CD14-positive monocyte (primary cell): Measurements from ENCODE around the gene EAF2. TPM values are rescaled to one million over a fixed set of nuclear protein-coding genes. Genes with fewer than 3 reads are reported as not detected.

Experiments
- DNase-seq, 3 donors: peaks; one replicate each; pipeline ENCODE4 v3.0.0-alpha.2; 2011 to 2022
- H2AFZ ChIP-seq: 2 replicates; pipeline ENCODE4 v1.6.0; 2012; ENCODE audit warnings: mild to moderate bottlenecking, low read depth, low read length, inconsistent platforms; ENCODE audit not compliant: insufficient read depth, poor library complexity, severe bottlenecking
- H3K27ac ChIP-seq, 2 donors: 1 replicate in 1 of 2; 2 replicates in 1 of 2; pipeline ENCODE4 v1.5.1; 2012 to 2013; ENCODE audit warnings: low read length in 2 of 2, control low read depth in 1 of 2, inconsistent platforms in 1 of 2, low read depth in 1 of 2, mild to moderate bottlenecking in 1 of 2
- H3K27me3 ChIP-seq, 2 donors: one replicate each; pipeline versions ENCODE4 v1.6.0 to v1.6.1; 2011 to 2013; ENCODE audit warnings: low read length in 2 of 2; ENCODE audit not compliant: control insufficient read depth in 2 of 2, insufficient read depth in 2 of 2
- H3K36me3 ChIP-seq, 2 donors: replicated peaks in 1 of 2; 1 replicate in 1 of 2; 2 replicates in 1 of 2; pipeline versions ENCODE4 v1.5.1 to v1.6.1; 2012 to 2013; ENCODE audit warnings: low read length in 2 of 2, control low read depth in 1 of 2, inconsistent platforms in 1 of 2, mild to moderate bottlenecking in 1 of 2; ENCODE audit not compliant: insufficient read depth in 2 of 2, control insufficient read depth in 1 of 2
- H3K4me1 ChIP-seq, 2 donors: 1 replicate in 1 of 2; 2 replicates in 1 of 2; pipeline versions ENCODE4 v1.5.1 to v1.6.1; 2012 to 2013; ENCODE audit warnings: low read length in 2 of 2, control low read depth in 1 of 2, inconsistent platforms in 1 of 2, mild to moderate bottlenecking in 1 of 2, moderate library complexity in 1 of 2; ENCODE audit not compliant: insufficient read depth in 2 of 2, control insufficient read depth in 1 of 2
- H3K4me2 ChIP-seq: replicated peaks from 2 replicates; pipeline ENCODE3; 2012; ENCODE audit warnings: low read length, moderate library complexity, mild to moderate bottlenecking; ENCODE audit not compliant: poor library complexity, severe bottlenecking; ENCODE audit errors: extremely low read depth
- H3K4me3 ChIP-seq, 3 experiments: fragments of 200-600 bp in 1 of 3; sonication (generic) in 1 of 3; replicated peaks in 1 of 3; 1 replicate in 2 of 3; 2 replicates in 1 of 3; pipeline ENCODE4 v1.5.1; 2011 to 2013; ENCODE audit warnings: low read length in 3 of 3, mild to moderate bottlenecking in 3 of 3, control low read depth in 2 of 3, low read depth in 2 of 3, inconsistent platforms in 1 of 3, moderate library complexity in 1 of 3
- H3K79me2 ChIP-seq: 2 replicates; pipeline ENCODE4 v1.6.0; 2012; ENCODE audit warnings: mild to moderate bottlenecking, control low read depth, inconsistent platforms, low read length, moderate library complexity; ENCODE audit not compliant: insufficient read depth
- H3K9ac ChIP-seq: 2 replicates; pipeline ENCODE4 v1.6.0; 2017; ENCODE audit warnings: low read length, mild to moderate bottlenecking; ENCODE audit not compliant: insufficient read depth, poor library complexity, severe bottlenecking
- H3K9me3 ChIP-seq, 2 donors: replicated peaks in 1 of 2; 1 replicate in 1 of 2; 2 replicates in 1 of 2; pipeline versions ENCODE4 v1.5.1 to v1.6.1; 2012 to 2013; ENCODE audit warnings: low read length in 2 of 2, control low read depth in 1 of 2; ENCODE audit not compliant: control insufficient read depth in 1 of 2, insufficient read depth in 1 of 2
- H4K20me1 ChIP-seq: 2 replicates; pipeline ENCODE4 v1.6.0; 2012; ENCODE audit warnings: mild to moderate bottlenecking, low read length, control low read depth, moderate library complexity; ENCODE audit not compliant: insufficient read depth
- H3K27ac Mint-ChIP-seq, 7 donors: one replicate each; pipeline ENCODE4 v1.8.0; 2020; ENCODE audit warnings: mild to moderate bottlenecking in 7 of 7, mixed read lengths in 7 of 7, moderate library complexity in 6 of 7, inconsistent platforms in 2 of 7
- H3K27me3 Mint-ChIP-seq, 3 donors: one replicate each; pipeline ENCODE4 v1.8.0; 2021 to 2022; ENCODE audit warnings: low read depth in 3 of 3, mild to moderate bottlenecking in 3 of 3, mixed read lengths in 3 of 3, moderate library complexity in 3 of 3, inconsistent platforms in 1 of 3
- H3K36me3 Mint-ChIP-seq, 2 donors: one replicate each; pipeline ENCODE4 v1.8.0; 2020; ENCODE audit warnings: mixed read lengths in 2 of 2, inconsistent platforms in 1 of 2, mild to moderate bottlenecking in 1 of 2
- H3K4me1 Mint-ChIP-seq: one replicate; pipeline ENCODE4 v1.8.0; 2020; ENCODE audit warnings: mild to moderate bottlenecking, mixed read lengths
- H3K4me3 Mint-ChIP-seq, 2 donors: one replicate each; pipeline ENCODE4 v1.8.0; 2020; ENCODE audit warnings: mild to moderate bottlenecking in 2 of 2, mixed read lengths in 2 of 2, moderate library complexity in 1 of 2
- H3K9me3 Mint-ChIP-seq, 7 donors: one replicate each; pipeline ENCODE4 v1.8.0; 2020 to 2022; ENCODE audit warnings: mixed read lengths in 7 of 7, mild to moderate bottlenecking in 6 of 7, moderate library complexity in 6 of 7, inconsistent platforms in 2 of 7
- CTCF ChIP-seq: fragments of 200-600 bp; IDR thresholded peaks from one replicate; pipeline ENCODE4 v1.8.0; 2022; ENCODE audit warnings: antibody characterized with exemption, mild to moderate bottlenecking
- WGBS: methylation state at CpG from one replicate; pipeline ENCODE4 v1.1.5; 2013; ENCODE audit warnings: missing lambda C conversion rate; ENCODE audit not compliant: insufficient coverage; 5-methylcytosine and 5-hydroxymethylcytosine counted together
- intact Hi-C, 2 donors: fragments of 100-400 bp; cut with micrococcal nuclease; formaldehyde crosslinking; loops; one replicate each; pipeline versions ENCODE4 v1.15.0 to v1.15.1; 2023
- polyA minus RNA-seq: library from RNA; depleted of rRNA, polyadenylated mRNA; stranded (reverse); fragments of >200 nt; gene quantifications from 2 replicates; pipeline ENCODE4 v1.2.3, GENCODE V29; 2012
- polyA plus RNA-seq, 3 donors: library from polyadenylated mRNA; depleted of rRNA in 1 of 3; unstranded in 2 of 3; stranded (reverse) in 1 of 3; fragments of 300-500 nt in 2 of 3; fragments of >200 nt in 1 of 3; fragmentation: Illumina TruSeq in 2 of 3; gene quantifications; 1 replicate in 2 of 3; 2 replicates in 1 of 3; pipeline ENCODE4 v1.2.3, GENCODE V29; 2012 to 2021
- total RNA-seq, 12 experiments: library from RNA in 1 of 12; stranded (reverse) in 1 of 12; fragments of 120-200 nt in 1 of 12; gene quantifications; one replicate each; pipeline ENCODE4 v1.2.4 and lab custom pipeline; 2013 to 2026; ENCODE audit warnings: mixed read lengths in 6 of 12, inconsistent platforms in 1 of 12

EAF2 gene
- 55.0 TPM for total RNA-seq (2013)
- polyA plus RNA-seq (10 to 100 TPM; 31.5 to 91.6 (median 75.7) TPM), polyA minus RNA-seq (14.0 and 17.4 TPM in 2 replicates), total RNA-seq (lab: John Stamatoyannopoulos, UW) (6.4 to 28.0 (median 15.0) reads per million in 11 experiments)

GRCh38 chr3:121834671-121835464 lies at the start of gene EAF2, which contains the start of gene IQCB1:
Gene EAF2, plus strand, starts transcription at chr3:121835209. Its CDS starts 77 bp downstream, at chr3:121835286.
Gene IQCB1, minus strand, starts transcription at chr3:121835060. Its CDS starts 6,100 bp downstream, at chr3:121828960.
- Mint-ChIP-seq H3K9me3 (peaks cover 0 to 3% (median 2%) of the 10 kb centered on the region in 7 donors), H3K36me3 (peaks cover 15 to 22% of the 10 kb centered on the region in 2 donors), H3K27me3 (peaks cover 0 to 2% (median 0%) of the 10 kb centered on the region in 3 donors), H3K4me1 (peaks cover 52% of the 10 kb centered on the region), H3K27ac (peak within 1 kb of the TSS; percentile 88 to 97 (median 94)), H3K4me3 (peak within 1 kb of the TSS; percentile 96 to 97)
- under 1% methylated on average over 50 of the region's 54 CpGs for WGBS
- Histone ChIP-seq H3K79me2 (peaks cover 94% of the 10 kb centered on the region), H2AFZ (peak within 1 kb of the TSS; percentile 96), H3K9me3 (no peaks in the 10 kb centered on the region), H3K4me2 (peak within 1 kb of the TSS; percentile 89), H3K9ac (peak within 1 kb of the TSS; percentile 86), H3K27me3 (no peaks in the 10 kb centered on the region), H3K4me1 (peaks cover 18 to 44% of the 10 kb centered on the region in 2 donors), H4K20me1 (no peaks in the 10 kb centered on the region), H3K4me3 (peak within 1 kb of the TSS; percentile 83 to 97 (median 93)), H3K36me3 (peaks cover 7 to 20% of the 10 kb centered on the region in 2 donors), H3K27ac (peak within 1 kb of the TSS; percentile 75 to 90)
- TF ChIP-seq CTCF = no peak
- peak; percentile 94 to 97 (median 96) for DNase-seq
- intact Hi-C loops = loop anchor here (5.0 to 10.0 kb wide), 4 partner anchors 83 to 257 kb away; partner anchors contain the start of genes GOLGB1 (in 1 of the 2) and HCLS1 (in 1 of the 2)

- Histone ChIP-seq H3K4me2 (no peak overlapping the region), H3K27me3 (no peaks in the 10 kb centered on the region), H4K20me1 (no peaks in the 10 kb centered on the region), H3K9me3 (no peaks in the 10 kb centered on the region), H3K4me1 (no peaks in the 10 kb centered on the region), H3K36me3 (peaks cover 73 to 96% of the 10 kb centered on the region in 2 donors), H3K27ac (no peak overlapping the region), H3K79me2 (no peaks in the 10 kb centered on the region), H3K4me3 (no peak overlapping the region), H3K9ac (no peak overlapping the region), H2AFZ (no peak overlapping the region)
- no peaks in the 10 kb centered on the region for H3K9me3 Mint-ChIP-seq
- no peaks in the 10 kb centered on the region for H3K27me3 Mint-ChIP-seq
- DNase-seq = no peak
- H3K27ac Mint-ChIP-seq = peak overlapping the region in 1 of 7 donors; percentile 75
- peaks cover 62 to 90% of the 10 kb centered on the region in 2 donors for H3K36me3 Mint-ChIP-seq
- intact Hi-C loops = no loop called here
- no peak overlapping the region for H3K4me3 Mint-ChIP-seq
- no peak for TF ChIP-seq CTCF
- no CpG with 5 or more reads among the region's 2 CpGs for WGBS
- no peaks in the 10 kb centered on the region for H3K4me1 Mint-ChIP-seq
Measured at GRCh38 chr3:121786485-121786884, 48.5 kb upstream of the EAF2 start.
